CD4-positive, alpha-beta T cell (primary cell): ENCODE results near the gene ADTRP. TPM values are rescaled to one million over a fixed set of nuclear protein-coding genes. Genes with fewer than 3 reads are reported as not detected.

Source experiments
- ATAC-seq: fragments of 200-7000 bp; cut with Tn5 transposase; one replicate; pipeline ENCODE4 v1.10.0; 2022; ENCODE audit warnings: mild to moderate bottlenecking; ENCODE audit not compliant: poor library complexity
- CTCF ChIA-PET: fragments of 350-600 bp; sonication (Branson Sonifier 250); formaldehyde crosslinking; loops from one replicate; lab custom pipeline; 2021; ENCODE audit warnings: antibody characterized with exemption, inconsistent platforms; lab: Charles Lee
- POLR2A ChIA-PET: fragments of 350-600 bp; sonication (Branson Sonifier 250); formaldehyde crosslinking; loops from one replicate; lab custom pipeline; 2021; ENCODE audit warnings: antibody characterized with exemption, inconsistent platforms; lab: Charles Lee
- DNase-seq, 14 experiments: peaks; one replicate each; pipeline ENCODE4 v3.0.0-alpha.2; 2013 to 2020; ENCODE audit warnings: mixed read lengths in 2 of 14
- H3K27ac ChIP-seq, 2 donors: one replicate each; pipeline versions ENCODE4 v1.5.1 to v1.7.0; 2013; ENCODE audit warnings: low read length in 2 of 2, low read depth in 1 of 2, mild to moderate bottlenecking in 1 of 2
- H3K27me3 ChIP-seq, 2 experiments: 1 replicate in 1 of 2; 2 replicates in 1 of 2; pipeline versions ENCODE4 v1.6.1 to v1.7.0; 2013; ENCODE audit warnings: low read length in 2 of 2, control low read depth in 1 of 2, mild to moderate bottlenecking in 1 of 2, moderate library complexity in 1 of 2; ENCODE audit not compliant: insufficient read depth in 2 of 2, control insufficient read depth in 1 of 2
- H3K36me3 ChIP-seq: one replicate; pipeline ENCODE4 v1.6.1; 2013; ENCODE audit warnings: low read length, control low read depth; ENCODE audit not compliant: insufficient read depth
- H3K4me1 ChIP-seq: one replicate; pipeline ENCODE4 v1.6.1; 2013; ENCODE audit warnings: low read length, control low read depth; ENCODE audit not compliant: insufficient read depth
- H3K4me3 ChIP-seq: one replicate; pipeline ENCODE4 v1.5.1; 2013; ENCODE audit warnings: mild to moderate bottlenecking, low read length, moderate library complexity
- H3K9me3 ChIP-seq, 2 experiments: 1 replicate in 1 of 2; 2 replicates in 1 of 2; pipeline versions ENCODE4 v1.6.1 to v1.7.0; 2013; ENCODE audit warnings: low read length in 2 of 2, mild to moderate bottlenecking in 2 of 2, control low read depth in 1 of 2, moderate library complexity in 1 of 2; ENCODE audit not compliant: control insufficient read depth in 1 of 2, insufficient read depth in 1 of 2
- H3K27ac Mint-ChIP-seq: one replicate; pipeline ENCODE4 v1.8.0; 2020; ENCODE audit warnings: mixed read lengths
- H3K27me3 Mint-ChIP-seq: one replicate; pipeline ENCODE4 v1.8.0; 2021; ENCODE audit warnings: mixed read lengths
- H3K36me3 Mint-ChIP-seq: one replicate; pipeline ENCODE4 v1.8.0; 2021; ENCODE audit warnings: low read depth, mixed read lengths
- H3K4me1 Mint-ChIP-seq: one replicate; pipeline ENCODE4 v1.8.0; 2021; ENCODE audit warnings: low read depth, mixed read lengths
- H3K4me3 Mint-ChIP-seq: one replicate; pipeline ENCODE4 v1.8.0; 2020; ENCODE audit warnings: mild to moderate bottlenecking, mixed read lengths
- H3K9me3 Mint-ChIP-seq: one replicate; pipeline ENCODE4 v1.8.0; 2020; ENCODE audit warnings: mixed read lengths
- CTCF ChIP-seq: fragments of 200-600 bp; IDR thresholded peaks from one replicate; pipeline ENCODE4 v1.8.0; 2022; ENCODE audit warnings: antibody characterized with exemption, mild to moderate bottlenecking
- intact Hi-C, 2 experiments: fragments of 100-400 bp; cut with DNase I in 1 of 2; cut with micrococcal nuclease in 1 of 2; formaldehyde crosslinking; loops; one replicate each; pipeline versions ENCODE4 v1.15.1 to v1.9.0; 2023 to 2025; cut with DNase I, micrococcal nuclease
- total RNA-seq, 174 experiments: library from RNA in 2 of 174; stranded (reverse) in 2 of 174; gene quantifications; one replicate each; pipeline ENCODE4 v1.2.3 and lab custom pipeline; 2021 to 2026

ADTRP gene
- total RNA-seq, 2 experiments from 2014 or later, result 14.3 to 15.2 TPM

GRCh38 chr6:11718031-11718430 is 60.6 kb downstream of the ADTRP start:
- Mint-ChIP-seq H3K4me3 (no peak overlapping the region), H3K27me3 (no peaks in the 10 kb centered on the region), H3K36me3 (peaks cover 42% of the 10 kb centered on the region), H3K27ac (no peak overlapping the region), H3K4me1 (peaks cover 52% of the 10 kb centered on the region), H3K9me3 (no peaks in the 10 kb centered on the region)
- H3K4me3 ChIP-seq, result no peak overlapping the region
- peaks cover 32% of the 10 kb centered on the region for H3K36me3 ChIP-seq
- ATAC-seq (no peak), DNase-seq (no peak)
- ChIA-PET CTCF (interaction anchor here (0.6 kb wide), 1 partner anchor 252 kb away, joined by 3 read pairs; no protein-coding TSS in a partner anchor), POLR2A (interaction anchor here (0.9 to 1.2 kb wide), 2 partner anchors 8 to 11 kb away, joined by 3 read pairs; no protein-coding TSS in a partner anchor)
- H3K27me3 ChIP-seq, result no peaks in the 10 kb centered on the region
- peaks cover 34% of the 10 kb centered on the region for H3K4me1 ChIP-seq
- no peaks in the 10 kb centered on the region for H3K9me3 ChIP-seq
- TF ChIP-seq CTCF, result no peak
- H3K27ac ChIP-seq, result no peak overlapping the region
- intact Hi-C loops, result no loop called here

GRCh38 chr6:11714798-11715285 is 63.8 kb downstream of the ADTRP start:
- H3K27me3 Mint-ChIP-seq, result no peaks in the 10 kb centered on the region
- H3K4me3 ChIP-seq, result no peak overlapping the region
- H3K27ac ChIP-seq, result peak overlapping the region; percentile 52 to 77
- TF ChIP-seq CTCF, result no peak
- no peaks in the 10 kb centered on the region for H3K9me3 Mint-ChIP-seq
- DNase-seq, result no peak
- H3K4me3 Mint-ChIP-seq, result peak overlapping the region; percentile 56
- H3K4me1 Mint-ChIP-seq, result peaks cover 74% of the 10 kb centered on the region
- ChIA-PET CTCF (interaction anchor here (0.6 kb wide), 1 partner anchor 164 kb away, joined by 5 read pairs; no protein-coding TSS in a partner anchor), POLR2A (interaction anchor here (0.9 to 7.8 kb wide), 6 partner anchors 9 to 306 kb away, joined by 3 to 89 read pairs (median 8); partner anchors contain the start of gene HIVEP1)
- no peaks in the 10 kb centered on the region for H3K9me3 ChIP-seq
- H3K36me3 ChIP-seq, result peaks cover 13% of the 10 kb centered on the region
- peaks cover 19% of the 10 kb centered on the region for H3K36me3 Mint-ChIP-seq
- intact Hi-C loops, result loop anchor here (5.0 kb wide), 4 partner anchors 62 to 337 kb away; partner anchors contain the start of genes ADTRP (in 1 of the 2) and HIVEP1 (in 1 of the 2)
- H3K4me1 ChIP-seq, result peaks cover 55% of the 10 kb centered on the region
- H3K27ac Mint-ChIP-seq, result peak overlapping the region; percentile 100
- no peaks in the 10 kb centered on the region for H3K27me3 ChIP-seq
- no peak for ATAC-seq

GRCh38 chr6:11714116-11714797 is 64.3 kb downstream of the ADTRP start:
- peaks cover 73% of the 10 kb centered on the region for H3K4me1 Mint-ChIP-seq
- Histone ChIP-seq H3K36me3 (peaks cover 8% of the 10 kb centered on the region), H3K27ac (peak overlapping the region; percentile 52 to 77), H3K27me3 (no peaks in the 10 kb centered on the region), H3K4me3 (no peak overlapping the region), H3K9me3 (no peaks in the 10 kb centered on the region), H3K4me1 (peaks cover 61% of the 10 kb centered on the region)
- intact Hi-C loops, result loop anchor here (5.0 kb wide), 4 partner anchors 63 to 338 kb away; partner anchors contain the start of genes ADTRP (in 1 of the 2) and HIVEP1 (in 1 of the 2)
- no peak for TF ChIP-seq CTCF
- no peaks in the 10 kb centered on the region for H3K27me3 Mint-ChIP-seq
- ATAC-seq (peak; percentile 39), DNase-seq (peak in 5 of 14 experiments; percentile 31 to 59 (median 53))
- ChIA-PET POLR2A (interaction anchor here (0.9 to 7.8 kb wide), 6 partner anchors 9 to 306 kb away, joined by 3 to 89 read pairs (median 8); partner anchors contain the start of gene HIVEP1), CTCF (interaction anchor here (0.7 kb wide), 1 partner anchor 130 kb away, joined by 3 read pairs; no protein-coding TSS in a partner anchor)
- peaks cover 13% of the 10 kb centered on the region for H3K36me3 Mint-ChIP-seq
- H3K9me3 Mint-ChIP-seq, result no peaks in the 10 kb centered on the region
- peak overlapping the region; percentile 56 for H3K4me3 Mint-ChIP-seq
- peak overlapping the region; percentile 100 for H3K27ac Mint-ChIP-seq
